Hepatocyte (in vitro differentiated cells): ENCODE results near the gene EIF2B2. TPM values are rescaled to one million over a fixed set of nuclear protein-coding genes. Genes with fewer than 3 reads are reported as not detected.

Experiments
- DNase-seq: peaks from one replicate; pipeline ENCODE4 v3.0.0-alpha.2; 2016; ENCODE audit warnings: low spot score
- H2AFZ ChIP-seq: fragments of 200-600 bp; sonication (generic); 2 replicates; pipeline ENCODE4 v1.6.0; 2016; ENCODE audit warnings: antibody characterized with exemption, mild to moderate bottlenecking
- H3K27ac ChIP-seq: fragments of 200-600 bp; sonication (generic); 2 replicates; pipeline ENCODE4 v1.5.1; 2016; ENCODE audit warnings: mild to moderate bottlenecking
- H3K27me3 ChIP-seq: fragments of 200-600 bp; sonication (generic); 2 replicates; pipeline ENCODE4 v1.6.1; 2016
- H3K36me3 ChIP-seq: fragments of 200-600 bp; sonication (generic); replicated peaks from 2 replicates; pipeline ENCODE4 v1.5.1; 2016; ENCODE audit warnings: low read depth; ENCODE audit not compliant: insufficient read depth
- H3K4me1 ChIP-seq: fragments of 200-600 bp; sonication (generic); 2 replicates; pipeline ENCODE4 v1.5.1; 2016; ENCODE audit warnings: mild to moderate bottlenecking, moderate library complexity; ENCODE audit not compliant: insufficient read depth
- H3K4me2 ChIP-seq: fragments of 200-600 bp; sonication (generic); 2 replicates; pipeline ENCODE4 v1.6.0; 2016
- H3K4me3 ChIP-seq: fragments of 200-600 bp; sonication (generic); 2 replicates; pipeline ENCODE4 v1.5.1; 2016; ENCODE audit warnings: mild to moderate bottlenecking
- H3K79me2 ChIP-seq: fragments of 200-600 bp; sonication (generic); 2 replicates; pipeline ENCODE4 v1.6.0; 2017; ENCODE audit warnings: mild to moderate bottlenecking
- H3K9me2 ChIP-seq: fragments of 200-600 bp; sonication (generic); replicated peaks from 2 replicates; pipeline ENCODE4 v1.6.0; 2017; ENCODE audit warnings: mild to moderate bottlenecking; ENCODE audit not compliant: insufficient read depth
- H3K9me3 ChIP-seq: fragments of 200-600 bp; sonication (generic); 2 replicates; pipeline ENCODE4 v1.5.1; 2016; ENCODE audit warnings: low read depth, mild to moderate bottlenecking
- H4K20me1 ChIP-seq: fragments of 200-600 bp; sonication (generic); 2 replicates; pipeline ENCODE4 v1.6.0; 2016; ENCODE audit warnings: mild to moderate bottlenecking; ENCODE audit not compliant: insufficient read depth, poor library complexity, severe bottlenecking
- CTCF ChIP-seq: fragments of 200-600 bp; sonication (generic); IDR thresholded peaks from 2 replicates; pipeline ENCODE4 v1.5.1; 2016; ENCODE audit warnings: antibody characterized with exemption, mild to moderate bottlenecking; ENCODE audit not compliant: poor library complexity
- EZH2 ChIP-seq: fragments of 200-600 bp; sonication (generic); IDR thresholded peaks from 2 replicates; pipeline ENCODE4 v1.6.1; 2016; ENCODE audit warnings: antibody characterized with exemption, mild to moderate bottlenecking, borderline replicate concordance
- EZH2phosphoT487 ChIP-seq: fragments of 200-600 bp; sonication (generic); IDR thresholded peaks from one replicate; pipeline ENCODE4 v1.6.1; 2018; ENCODE audit warnings: antibody characterized with exemption, mild to moderate bottlenecking, low read depth, moderate library complexity; ENCODE audit not compliant: unreplicated experiment, severe bottlenecking
- WGBS: methylation state at CpG from one replicate; pipeline ENCODE4 v1.1.6; 2016; ENCODE audit warnings: low lambda C conversion rate; ENCODE audit errors: missing lambda C conversion rate; 5-methylcytosine and 5-hydroxymethylcytosine counted together
- polyA plus RNA-seq: library from polyadenylated mRNA; unstranded; fragments of >200 nt; fragmentation: Nextera tagmentation; extraction: Ambion mirVana; gene quantifications from 2 replicates; pipeline ENCODE4 v1.2.1, GENCODE V29; 2016
- total RNA-seq: library from RNA; depleted of rRNA; stranded (reverse); fragments of >200 nt; gene quantifications from 2 replicates; pipeline ENCODE4 v1.2.3, GENCODE V29; 2014

Gene EIF2B2
- total and polyA plus RNA-seq, 2 experiments from 2014 or later, result 35.7 to 75.6 TPM

- H2AFZ ChIP-seq, result no peak overlapping the region
- H3K79me2 ChIP-seq, result no peaks in the 10 kb centered on the region
- no peaks in the 10 kb centered on the region for H3K9me2 ChIP-seq
- H3K9me3 ChIP-seq, result no peaks in the 10 kb centered on the region
- H3K4me1 ChIP-seq, result peaks cover 3% of the 10 kb centered on the region
- no peaks in the 10 kb centered on the region for H4K20me1 ChIP-seq
- TF ChIP-seq EZH2, result no peak
- no peak for TF ChIP-seq EZH2phosphoT487
- TF ChIP-seq CTCF, result no peak
- H3K4me2 ChIP-seq, result no peak overlapping the region
- H3K36me3 ChIP-seq, result no peaks in the 10 kb centered on the region
- DNase-seq, result no peak
- H3K4me3 ChIP-seq, result no peak overlapping the region
- no peaks in the 10 kb centered on the region for H3K27me3 ChIP-seq
- H3K27ac ChIP-seq, result no peak overlapping the region
- WGBS, result 86% methylated on average over 1 of the region's 1 CpG
Observed at GRCh38 chr14:75023108-75023507, 20.4 kb downstream of the EIF2B2 start.

GRCh38 chr14:75025082-75025481 is 22.4 kb downstream of the EIF2B2 start:
- peak; percentile 20 for DNase-seq
- no peak overlapping the region for H3K4me3 ChIP-seq
- WGBS, result 79% methylated on average over 4 of the region's 4 CpGs
- H3K9me2 ChIP-seq, result no peaks in the 10 kb centered on the region
- H3K36me3 ChIP-seq, result no peaks in the 10 kb centered on the region
- no peaks in the 10 kb centered on the region for H3K9me3 ChIP-seq
- H3K79me2 ChIP-seq, result no peaks in the 10 kb centered on the region
- H3K4me1 ChIP-seq, result no peaks in the 10 kb centered on the region
- no peaks in the 10 kb centered on the region for H3K27me3 ChIP-seq
- no peak overlapping the region for H2AFZ ChIP-seq
- TF ChIP-seq EZH2phosphoT487 (no peak), EZH2 (no peak), CTCF (no peak)
- no peaks in the 10 kb centered on the region for H4K20me1 ChIP-seq
- no peak overlapping the region for H3K4me2 ChIP-seq
- H3K27ac ChIP-seq, result peak overlapping the region; percentile 65

- Histone ChIP-seq H3K79me2 (no peaks in the 10 kb centered on the region), H2AFZ (no peak overlapping the region), H3K9me3 (no peaks in the 10 kb centered on the region), H3K36me3 (no peaks in the 10 kb centered on the region), H3K27ac (peak overlapping the region; percentile 65), H3K4me1 (no peaks in the 10 kb centered on the region), H3K9me2 (no peaks in the 10 kb centered on the region), H3K4me3 (no peak overlapping the region), H4K20me1 (no peaks in the 10 kb centered on the region), H3K27me3 (no peaks in the 10 kb centered on the region), H3K4me2 (no peak overlapping the region)
- DNase-seq, result no peak
- 98% methylated on average over 2 of the region's 2 CpGs for WGBS
- TF ChIP-seq EZH2phosphoT487, result no peak
- TF ChIP-seq EZH2, result no peak
- no peak for TF ChIP-seq CTCF
Observed at GRCh38 chr14:75025876-75026275, 23.2 kb downstream of the EIF2B2 start.

GRCh38 chr14:75030147-75030546 is 27.4 kb downstream of the EIF2B2 start:
- H3K4me3 ChIP-seq, result no peak overlapping the region
- H3K9me2 ChIP-seq, result no peaks in the 10 kb centered on the region
- H3K36me3 ChIP-seq, result no peaks in the 10 kb centered on the region
- WGBS, result 0% methylated on average over 1 of the region's 1 CpG
- H3K79me2 ChIP-seq, result no peaks in the 10 kb centered on the region
- no peaks in the 10 kb centered on the region for H3K4me1 ChIP-seq
- no peak overlapping the region for H2AFZ ChIP-seq
- TF ChIP-seq EZH2phosphoT487 (no peak), CTCF (no peak), EZH2 (no peak)
- no peak for DNase-seq
- H3K9me3 ChIP-seq, result no peaks in the 10 kb centered on the region
- no peak overlapping the region for H3K27ac ChIP-seq
- H4K20me1 ChIP-seq, result no peaks in the 10 kb centered on the region
- no peak overlapping the region for H3K4me2 ChIP-seq
- H3K27me3 ChIP-seq, result no peaks in the 10 kb centered on the region
